Ectodermal cell (in vitro differentiated cells): Measurements from ENCODE around the gene SLC34A1.

ENCODE experiments used
- H3K27ac ChIP-seq: 2 replicates; pipeline ENCODE4 v1.7.0; 2013; ENCODE audit warnings: mild to moderate bottlenecking, low read depth, low read length; ENCODE audit not compliant: insufficient read depth, poor library complexity, severe bottlenecking
- H3K27me3 ChIP-seq: 2 replicates; pipeline ENCODE4 v1.7.0; 2013; ENCODE audit warnings: mild to moderate bottlenecking, low read length; ENCODE audit not compliant: insufficient read depth, control insufficient read depth, poor library complexity, severe bottlenecking
- H3K36me3 ChIP-seq: one replicate; pipeline ENCODE4 v1.7.0; 2013; ENCODE audit warnings: low read length; ENCODE audit not compliant: control insufficient read depth, insufficient read depth
- H3K4me1 ChIP-seq: one replicate; pipeline ENCODE4 v1.7.0; 2013; ENCODE audit warnings: low read length; ENCODE audit not compliant: control insufficient read depth, insufficient read depth
- H3K4me3 ChIP-seq: 2 replicates; pipeline ENCODE4 v1.7.0; 2013; ENCODE audit warnings: low read depth, low read length, control low read depth; ENCODE audit not compliant: insufficient read depth
- H3K9me3 ChIP-seq: 2 replicates; pipeline ENCODE4 v1.7.0; 2013; ENCODE audit warnings: mild to moderate bottlenecking, low read length, moderate library complexity; ENCODE audit not compliant: control insufficient read depth
- WGBS, 2 experiments: methylation state at CpG; one replicate each; pipeline ENCODE4 v1.1.7; 2013; ENCODE audit warnings: missing lambda C conversion rate in 2 of 2; 5-methylcytosine and 5-hydroxymethylcytosine counted together

The SLC34A1 gene

DNA sequence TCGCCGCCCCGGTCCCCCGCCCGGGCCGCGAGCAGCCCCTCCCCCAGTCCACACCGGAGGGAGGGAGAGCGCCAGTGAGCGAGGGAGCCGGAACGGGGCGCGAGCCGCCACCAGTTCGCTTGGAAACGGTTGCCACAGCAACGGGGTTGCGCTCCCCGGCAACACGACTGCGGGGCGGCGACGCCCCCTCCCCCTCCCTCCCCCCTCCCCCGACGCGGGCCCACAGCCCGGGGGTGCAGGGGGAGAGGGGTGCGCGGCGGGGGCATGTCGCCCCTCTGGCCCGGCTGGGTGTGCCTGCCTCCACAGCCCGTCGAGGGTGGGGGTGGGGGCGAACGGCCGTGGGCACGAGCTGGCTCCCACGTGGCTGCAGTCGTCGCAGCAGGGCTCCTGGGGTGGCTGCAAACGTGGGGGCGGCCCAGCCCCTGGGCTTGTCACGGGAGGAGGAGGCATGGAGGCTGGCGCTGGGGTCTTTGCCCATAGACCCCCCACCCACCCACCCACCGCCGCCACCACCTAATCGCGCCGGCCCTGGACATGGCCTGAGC, 62.9 kb downstream of the SLC34A1 start:
- Histone ChIP-seq H3K4me3 (peak overlapping the region; percentile 49), H3K9me3 (no peaks in the 10 kb centered on the region), H3K27me3 (no peaks in the 10 kb centered on the region), H3K27ac (peak overlapping the region; percentile 90), H3K36me3 (no peaks in the 10 kb centered on the region), H3K4me1 (peaks cover 24% of the 10 kb centered on the region)
- WGBS, 2 experiments = 0% methylated on average over 37 to 46 of the region's 52 CpGs

GRCh38 chr5:177447611-177448243, 63.5 kb downstream of the SLC34A1 start:
- Histone ChIP-seq H3K4me3 (peak overlapping the region; percentile 49), H3K4me1 (peaks cover 24% of the 10 kb centered on the region), H3K9me3 (no peaks in the 10 kb centered on the region), H3K27ac (peak overlapping the region; percentile 87), H3K27me3 (no peaks in the 10 kb centered on the region), H3K36me3 (no peaks in the 10 kb centered on the region)
- 8 to 9% methylated on average over 23 of the region's 23 CpGs for WGBS, 2 experiments
